Skin of body (tissue), 2 donors: ENCODE results near the gene FUBP1. TPM values are rescaled to one million over a fixed set of nuclear protein-coding genes. Genes with fewer than 3 reads are reported as not detected.
"Not testable (repeated sequence)": the region's sequence is repeated elsewhere in the genome, so short reads cannot be mapped to it uniquely, and the experiment has no call there.

ENCODE experiments used
- DNase-seq: peaks from one replicate; lab custom pipeline; 2025; lab: John Stamatoyannopoulos, UW
- total RNA-seq: library from RNA; depleted of rRNA; stranded (reverse); fragments of >200 nt; gene quantifications from one replicate; pipeline ENCODE4 v1.2.3, GENCODE V29; 2014

Gene FUBP1
- total RNA-seq, 1 donor from 2014 or later: 180 TPM

- no peak for DNase-seq
These were observed 28.0 kb downstream of the FUBP1 start for GRCh38 chr1:77950873-77951272.

DNA sequence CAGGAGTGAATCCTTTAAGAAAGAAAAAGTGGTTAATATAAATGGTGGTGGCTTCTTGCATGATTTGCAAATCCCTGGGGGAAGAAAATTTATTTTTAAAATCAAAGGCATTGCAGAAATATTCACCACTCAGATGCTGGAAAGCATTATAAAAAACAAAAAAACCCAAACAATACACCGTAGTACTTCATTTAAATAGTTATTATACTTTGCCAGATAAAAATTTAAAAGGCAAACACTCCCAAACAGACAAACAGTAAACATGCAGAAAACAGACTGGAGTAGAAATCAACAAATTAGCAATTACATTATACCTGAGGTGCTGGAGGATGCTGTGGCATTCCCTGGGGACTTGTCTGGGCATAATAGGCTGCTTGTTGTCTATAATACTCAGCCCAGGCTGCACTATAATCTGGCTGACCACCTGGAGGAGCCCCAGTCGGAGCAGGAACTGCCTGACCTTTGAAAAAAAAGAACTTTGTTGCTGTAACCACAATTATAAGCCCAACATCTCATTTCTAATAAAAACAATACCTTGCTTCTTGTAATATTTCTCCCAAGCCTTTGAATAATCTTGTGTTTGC is 29.9 kb downstream of the FUBP1 start:
- DNase-seq: no peak

DNA sequence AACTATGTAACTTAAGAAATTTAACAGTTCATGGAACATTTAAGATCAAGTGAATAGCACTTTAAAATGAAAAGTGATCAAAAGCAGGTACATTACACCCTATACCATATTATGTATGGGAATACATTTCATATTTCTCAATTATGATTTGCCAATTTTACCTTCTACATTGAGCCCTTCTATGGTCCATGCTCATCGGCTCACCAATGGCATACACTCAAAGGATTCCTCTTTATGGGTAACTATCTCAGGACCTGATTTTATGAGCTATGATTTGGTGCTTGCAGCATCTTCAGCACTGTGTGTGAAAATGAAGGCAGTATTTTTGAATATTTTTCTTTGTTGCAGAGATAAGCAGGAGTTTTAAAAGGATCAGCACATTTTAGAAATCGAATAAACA is 33.5 kb downstream of the FUBP1 start:
- no peak for DNase-seq

DNA sequence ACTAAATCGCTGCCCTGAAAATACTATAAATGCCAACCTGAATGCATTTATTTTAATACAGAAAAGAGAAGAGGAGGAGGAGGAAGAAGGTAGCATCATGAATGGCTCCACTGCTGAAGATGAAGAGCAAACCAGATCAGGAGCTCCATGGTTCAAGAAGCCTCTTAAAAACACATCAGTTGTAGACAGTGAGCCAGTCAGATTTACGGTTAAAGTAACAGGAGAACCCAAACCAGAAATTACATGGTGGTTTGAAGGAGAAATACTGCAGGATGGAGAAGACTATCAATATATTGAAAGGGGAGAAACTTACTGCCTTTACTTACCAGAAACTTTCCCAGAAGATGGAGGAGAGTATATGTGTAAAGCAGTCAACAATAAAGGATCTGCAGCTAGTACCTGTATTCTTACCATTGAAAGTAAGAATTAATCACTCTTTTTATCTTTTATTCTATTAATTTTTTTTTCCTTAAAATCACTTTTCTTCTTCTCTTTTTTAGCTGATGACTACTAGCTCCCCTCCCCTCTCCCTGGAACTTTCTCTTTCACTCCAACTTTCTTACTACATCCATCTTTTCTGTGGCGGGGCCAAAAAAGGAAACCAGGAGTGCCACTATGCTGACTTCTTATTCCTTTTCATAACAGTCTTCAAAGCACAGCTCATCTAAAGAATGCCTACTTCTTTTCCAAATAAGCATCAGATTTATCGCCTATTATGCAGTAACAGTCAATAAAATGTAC is 36.3 kb downstream of the FUBP1 start:
- no peak for DNase-seq

DNA sequence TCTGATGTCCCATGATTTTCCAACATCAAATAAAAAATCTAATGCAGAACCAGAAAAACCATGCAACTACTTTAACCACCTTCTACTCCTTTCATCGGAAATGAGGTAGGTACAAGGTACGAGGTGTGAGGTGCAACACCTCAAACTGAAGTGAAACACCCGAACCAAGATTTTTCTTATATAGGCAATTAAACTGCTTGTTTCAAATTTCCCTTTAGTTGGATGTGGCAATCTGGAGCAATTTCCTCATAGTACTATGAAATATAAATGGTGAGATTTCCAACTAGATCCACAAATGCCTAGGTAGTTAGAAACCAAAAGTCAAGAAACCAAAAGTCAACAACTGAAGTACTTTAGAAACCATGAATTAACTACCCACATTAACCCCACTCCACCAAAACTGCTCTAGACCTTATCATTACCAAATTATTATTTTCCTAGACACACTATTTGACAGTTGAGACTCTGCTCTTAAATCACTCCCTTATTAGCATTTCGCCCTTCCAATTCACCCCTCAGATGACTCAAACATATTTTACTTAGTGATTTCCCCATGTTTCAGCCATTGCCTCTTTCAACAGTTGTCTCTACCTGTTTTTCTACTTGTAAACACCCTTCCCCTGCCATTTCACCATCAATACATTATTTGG is 37.8 kb downstream of the FUBP1 start:
- DNase-seq: no peak

DNA sequence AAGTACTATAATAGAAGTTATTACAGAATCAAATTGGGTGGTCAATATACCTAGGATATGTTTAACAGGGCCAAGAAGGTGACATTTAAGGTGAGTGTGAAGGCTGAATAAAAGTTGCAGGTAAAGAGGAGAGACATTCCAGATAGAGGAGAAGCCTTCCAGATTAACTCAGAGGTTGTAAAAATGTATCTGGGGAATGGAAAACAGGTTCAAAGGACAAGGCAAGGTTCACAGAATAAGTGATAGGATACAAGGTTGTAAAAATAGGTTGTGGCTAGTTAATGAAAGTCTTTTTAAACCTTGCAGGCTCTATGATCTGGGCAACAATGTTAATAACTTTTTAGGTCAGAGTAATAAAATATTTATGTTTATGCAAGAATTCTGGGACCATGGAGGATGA is 40.2 kb downstream of the FUBP1 start:
- DNase-seq: no peak

GRCh38 chr1:77929806-77930205 is 49.1 kb downstream of the FUBP1 start:
- no peak for DNase-seq

- DNase-seq: no peak
These were observed 51.5 kb downstream of the FUBP1 start for GRCh38 chr1:77927414-77927813.

DNA sequence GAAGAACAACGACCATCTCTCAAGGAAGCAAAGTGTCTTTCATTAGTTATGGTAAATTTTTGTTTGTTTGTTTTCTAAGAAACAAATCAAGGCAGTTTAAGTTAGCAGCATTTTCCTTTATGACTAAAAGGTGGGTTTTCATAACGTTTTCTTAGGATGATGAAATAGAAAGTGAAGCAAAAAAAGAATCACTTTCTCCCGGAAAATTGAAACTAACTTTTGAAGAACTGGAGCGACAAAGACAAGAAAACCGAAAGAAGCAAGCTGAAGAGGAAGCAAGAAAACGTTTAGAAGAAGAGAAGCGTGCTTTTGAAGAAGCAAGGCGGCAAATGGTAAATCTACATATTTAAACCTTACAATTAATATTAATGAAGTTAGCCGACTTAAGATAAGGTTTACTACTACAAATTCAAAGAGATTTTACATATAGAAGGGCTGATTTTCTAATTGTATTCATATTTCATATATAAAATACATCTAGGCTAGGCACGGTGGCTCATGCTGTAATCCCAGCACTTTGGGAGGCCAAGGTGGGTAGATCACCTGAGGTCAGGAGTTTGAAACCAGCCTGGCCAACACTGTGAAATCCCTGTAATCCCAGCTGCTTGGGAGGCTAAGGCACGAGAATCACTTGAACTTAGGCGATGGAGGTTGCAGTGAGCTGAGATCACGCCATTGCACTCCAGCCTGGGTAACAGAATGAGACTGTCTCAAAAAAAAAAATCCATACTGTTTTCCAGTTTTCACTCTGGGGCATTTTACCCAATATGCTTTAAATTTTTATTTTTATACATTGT is 52.1 kb downstream of the FUBP1 start:
- DNase-seq: no peak

- DNase-seq: no peak
These were observed 52.9 kb downstream of the FUBP1 start for GRCh38 chr1:77925956-77926355.

DNA sequence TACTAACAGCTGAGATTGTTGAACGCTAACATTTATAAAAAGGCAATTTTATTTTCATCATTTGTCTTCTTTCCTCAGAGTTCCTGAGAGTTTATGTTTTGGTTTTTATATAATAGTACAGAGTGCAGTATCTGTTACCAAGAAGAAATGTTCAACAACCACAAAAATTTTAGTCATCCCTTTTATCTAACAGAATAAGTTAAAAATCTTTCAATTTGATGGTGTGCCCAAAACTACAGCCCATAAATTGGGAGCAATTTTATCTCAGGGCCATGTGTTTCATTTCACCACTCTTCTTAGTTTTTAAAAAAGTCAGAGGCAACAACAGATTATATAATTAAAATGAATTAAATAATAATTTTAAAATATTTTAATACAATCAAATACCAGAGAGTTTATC is 53.4 kb downstream of the FUBP1 start:
- DNase-seq: no peak

- DNase-seq: not testable (repeated sequence)
These were observed 60.0 kb downstream of the FUBP1 start for GRCh38 chr1:77918918-77919317.

- DNase-seq: no peak
These were observed 68.8 kb downstream of the FUBP1 start for GRCh38 chr1:77910116-77910515.

DNA sequence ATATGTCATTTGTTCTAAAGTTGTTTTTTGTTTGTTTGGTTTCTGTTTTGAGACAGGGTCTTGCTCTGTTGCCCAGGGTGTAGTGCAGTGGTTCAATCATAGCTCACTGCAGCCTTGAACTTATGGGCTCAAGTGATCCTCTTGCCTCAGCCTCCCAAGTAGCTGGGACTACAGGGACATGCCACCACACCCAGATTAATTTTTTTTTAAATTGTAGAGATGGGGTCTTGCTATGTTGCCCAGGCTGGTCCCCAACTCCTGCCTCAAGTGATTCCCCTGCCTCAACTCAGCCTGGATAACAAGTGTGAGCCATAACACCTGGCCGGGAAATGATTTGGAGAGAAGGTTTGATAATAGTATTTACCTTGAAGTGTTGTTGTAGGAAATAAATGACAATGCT is 72.2 kb downstream of the FUBP1 start:
- no peak for DNase-seq

- no peak for DNase-seq
These were observed 72.8 kb downstream of the FUBP1 start for GRCh38 chr1:77906019-77906545.

DNA sequence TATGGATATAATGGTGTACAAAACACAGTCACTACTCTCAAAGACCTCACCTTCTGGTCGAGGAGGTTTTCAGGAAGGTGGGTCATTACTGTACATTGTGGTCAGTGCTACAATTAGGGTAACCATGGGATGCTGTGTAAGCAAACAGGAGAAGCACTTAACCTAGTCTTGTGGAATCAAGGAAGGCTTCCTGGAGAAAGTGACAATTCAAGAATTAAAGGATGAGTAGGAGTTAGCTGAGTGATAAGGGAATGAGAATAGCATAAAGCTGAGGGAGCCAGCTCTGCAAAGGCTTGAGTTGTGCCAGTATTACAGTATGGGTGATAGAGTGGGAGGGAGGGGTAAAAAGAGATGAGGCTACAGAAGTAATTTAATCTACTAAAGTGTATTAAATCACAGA is 73.3 kb downstream of the FUBP1 start:
- DNase-seq: no peak

- peak; percentile 3 for DNase-seq
These were observed 78.1 kb downstream of the FUBP1 start for GRCh38 chr1:77900687-77901293.

GRCh38 chr1:77899647-77900320 is 79.1 kb downstream of the FUBP1 start:
- no peak for DNase-seq
